HepG2 (cell line): Measurements from ENCODE around the gene PXMP4. TPM values are rescaled to one million over a fixed set of nuclear protein-coding genes. Genes with fewer than 3 reads are reported as not detected.

Experiments
- BHLHE40 ChIP-seq: IDR thresholded peaks from 2 replicates; pipeline ENCODE4 v1.6.1; 2011; ENCODE audit warnings: low read length, improper control_type of control experiment
- CREM ChIP-seq, 2 experiments: sonication (generic) in 1 of 2; formaldehyde crosslinking in 1 of 2; IDR thresholded peaks; 2 replicates each; pipeline versions ENCODE4 v1.4.0 to v1.6.1; 2016 to 2020; ENCODE audit warnings: antibody characterized with exemption in 1 of 2, mild to moderate bottlenecking in 1 of 2, missing genetic modification reagents in 1 of 2
- CTCF ChIP-seq: sonication (generic); formaldehyde crosslinking; IDR thresholded peaks from 2 replicates; pipeline ENCODE4 v1.5.0; 2020; ENCODE audit warnings: mild to moderate bottlenecking, missing genetic modification reagents, moderate library complexity
- FOXP1 ChIP-seq, 2 experiments: fragments of 450-650 bp in 1 of 2; IDR thresholded peaks; 2 replicates each; pipeline ENCODE4 v1.6.1; 2017 to 2018; ENCODE audit warnings: antibody characterized with exemption in 1 of 2
- KDM2A ChIP-seq: sonication (generic); formaldehyde crosslinking; IDR thresholded peaks from 2 replicates; pipeline ENCODE4 v1.4.0; 2020; ENCODE audit warnings: low read depth, missing genetic modification reagents, borderline replicate concordance
- KLF6 ChIP-seq: IDR thresholded peaks from 2 replicates; pipeline ENCODE4 v1.8.0; 2016; ENCODE audit warnings: missing biosample characterization, missing genetic modification reagents
- PTBP1 ChIP-seq: fragments of 200-400 bp; formaldehyde crosslinking; IDR thresholded peaks from 2 replicates; pipeline ENCODE4 v1.6.1; 2018; ENCODE audit warnings: low read length, low read depth; ENCODE audit not compliant: poor library complexity, severe bottlenecking
- SALL1 ChIP-seq: sonication (generic); formaldehyde crosslinking; IDR thresholded peaks from 2 replicates; pipeline ENCODE4 v1.8.0; 2022; ENCODE audit warnings: mild to moderate bottlenecking, missing genetic modification reagents
- SIX1 ChIP-seq: sonication (generic); formaldehyde crosslinking; IDR thresholded peaks from 2 replicates; pipeline ENCODE4 v1.4.0; 2020; ENCODE audit warnings: missing genetic modification reagents, borderline replicate concordance
- SP1 ChIP-seq, 2 experiments: fragments of 450-650 bp in 1 of 2; sonication (generic) in 1 of 2; formaldehyde crosslinking in 1 of 2; IDR thresholded peaks; 2 replicates each; pipeline versions ENCODE4 v1.4.0 to v1.6.1; 2016 to 2020; ENCODE audit warnings: missing genetic modification reagents in 1 of 2
- SP4 ChIP-seq: sonication (generic); formaldehyde crosslinking; IDR thresholded peaks from 2 replicates; pipeline ENCODE4 v1.8.1; 2023; ENCODE audit warnings: mild to moderate bottlenecking, missing genetic modification reagents
- TOPORS ChIP-seq: sonication (generic); formaldehyde crosslinking; IDR thresholded peaks from 2 replicates; pipeline ENCODE4 v1.8.0; 2023; ENCODE audit warnings: mild to moderate bottlenecking, missing genetic modification reagents
- YEATS4 ChIP-seq: sonication (generic); formaldehyde crosslinking; IDR thresholded peaks from 2 replicates; pipeline ENCODE4 v1.4.0; 2020; ENCODE audit warnings: missing genetic modification reagents, borderline replicate concordance
- ZNF224 ChIP-seq: sonication (generic); formaldehyde crosslinking; IDR thresholded peaks from 2 replicates; pipeline ENCODE4 v1.5.0; 2020; ENCODE audit warnings: mild to moderate bottlenecking, missing genetic modification reagents
- ZNF432 ChIP-seq: sonication (generic); formaldehyde crosslinking; IDR thresholded peaks from 2 replicates; pipeline ENCODE4 v1.5.0; 2020; ENCODE audit warnings: missing genetic modification reagents, mild to moderate bottlenecking, borderline replicate concordance
- ZNF556 ChIP-seq: sonication (generic); formaldehyde crosslinking; IDR thresholded peaks from 2 replicates; pipeline ENCODE4 v1.4.0; 2020; ENCODE audit warnings: mild to moderate bottlenecking, missing genetic modification reagents, borderline replicate concordance
- polyA plus RNA-seq, 8 experiments: library from polyadenylated mRNA; depleted of rRNA in 3 of 8; stranded (reverse) in 7 of 8; unstranded in 1 of 8; fragments of >200 nt; fragmentation: Illumina TruSeq in 4 of 8; extraction: Trizol in 4 of 8; gene quantifications; 2 replicates each; pipeline versions ENCODE4 v1.2.1 to v1.2.3, GENCODE V29; 2011 to 2016; ENCODE audit warnings: low read depth in 4 of 8, missing spikeins in 1 of 8, mixed read lengths in 1 of 8; ENCODE audit not compliant: insufficient read depth in 1 of 8
- total RNA-seq, 5 experiments: library from RNA; depleted of rRNA; stranded (reverse); fragments of >200 nt; fragmentation: Illumina TruSeq; extraction: Trizol; gene quantifications; 2 replicates each; pipeline ENCODE4 v1.2.3, GENCODE V29; 2016; ENCODE audit warnings: low read depth in 1 of 5
- TF ChIP-seq, protein P1 (sequence below): sonication (generic); formaldehyde crosslinking; IDR thresholded peaks from 2 replicates; pipeline ENCODE4 v1.5.1; 2020; ENCODE audit warnings: mild to moderate bottlenecking, missing genetic modification reagents, moderate library complexity
- TF ChIP-seq, protein P2 (sequence below): sonication (generic); formaldehyde crosslinking; IDR thresholded peaks from 2 replicates; pipeline ENCODE4 v1.9.0; 2022; ENCODE audit warnings: missing genetic modification reagents, mild to moderate bottlenecking, borderline replicate concordance
- TF ChIP-seq, protein P3 (sequence below): sonication (generic); formaldehyde crosslinking; conservative IDR thresholded peaks from 2 replicates; pipeline ENCODE4 v1.4.0; 2020; ENCODE audit warnings: missing genetic modification reagents

The PXMP4 gene
- total and polyA plus RNA-seq, 2 of the 13 experiments (the other 11 are each of a cell fraction or from before 2014, with no cell fraction given) = not detected

DNA sequence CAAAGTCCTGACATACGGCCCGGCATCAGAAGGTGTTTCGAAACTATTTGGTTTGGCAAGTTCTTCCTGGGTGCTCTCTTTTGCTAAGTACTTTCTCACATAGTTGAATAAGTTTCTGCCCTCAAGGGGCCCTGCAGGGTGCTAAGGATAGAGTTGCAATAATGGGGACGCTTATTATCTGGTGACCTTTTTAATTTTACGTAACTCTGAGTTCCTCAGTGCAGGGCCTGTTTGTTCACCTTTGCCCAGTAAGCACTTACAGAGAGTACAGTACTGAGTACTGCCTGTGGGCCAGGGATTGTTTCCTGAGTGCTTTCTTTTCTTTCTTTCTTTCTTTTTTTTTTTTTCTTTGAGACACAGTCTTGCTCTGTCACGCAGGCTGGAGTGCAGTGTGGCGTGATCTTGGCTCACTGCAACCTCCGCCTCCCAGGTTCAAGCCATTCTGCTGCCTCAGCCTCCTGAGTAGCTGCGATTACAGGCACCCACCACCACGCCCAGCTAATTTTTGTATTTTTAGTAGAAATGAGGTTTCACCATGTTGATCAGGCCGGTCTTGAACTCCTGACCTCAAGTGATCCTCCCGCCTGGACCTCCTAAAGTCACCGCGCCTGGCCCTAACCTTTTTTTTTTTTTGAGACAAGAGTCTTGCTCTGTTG is 4.5 kb upstream of the PXMP4 start (continued):
- TF ChIP-seq ZNF224 (CRISPR knock-in tag) = 0 out of 2 replicates have a peak, but pooled peaks have one; percentile 47
- peak; percentile 52; the same call in 1 of the 2 replicates for TF ChIP-seq YEATS4 (CRISPR knock-in tag)
- peak; percentile 41; the same call in 1 of the 2 replicates for TF ChIP-seq ZNF556 (CRISPR knock-in tag)
- TF ChIP-seq SIX1 (CRISPR knock-in tag) = peak; percentile 82
- TF ChIP-seq PTBP1 = no peak
- peak; percentile 57; the same call in 1 of the 2 replicates for TF ChIP-seq TOPORS
- TF ChIP-seq SP4 (CRISPR knock-in tag) = 0 out of 2 replicates have a peak, but pooled peaks have one; percentile 43
- no peak for TF ChIP-seq ZNF432 (CRISPR knock-in tag)
- no peak; the same call in 1 of the 2 replicates for TF ChIP-seq CTCF (CRISPR knock-in tag)
- TF ChIP-seq SP1 (IDR thresholded peaks at IDR 0.05) = no peak
- no peak for TF ChIP-seq SP1 (CRISPR knock-in tag; IDR thresholded peaks at IDR 0.05)
- TF ChIP-seq FOXP1 (IDR thresholded peaks at IDR 0.05) = no peak
- TF ChIP-seq FOXP1 (CRISPR knock-in tag; IDR thresholded peaks at IDR 0.05) = peak; percentile 66; the same call in 1 of the 2 replicates
- TF ChIP-seq, protein P1, sequence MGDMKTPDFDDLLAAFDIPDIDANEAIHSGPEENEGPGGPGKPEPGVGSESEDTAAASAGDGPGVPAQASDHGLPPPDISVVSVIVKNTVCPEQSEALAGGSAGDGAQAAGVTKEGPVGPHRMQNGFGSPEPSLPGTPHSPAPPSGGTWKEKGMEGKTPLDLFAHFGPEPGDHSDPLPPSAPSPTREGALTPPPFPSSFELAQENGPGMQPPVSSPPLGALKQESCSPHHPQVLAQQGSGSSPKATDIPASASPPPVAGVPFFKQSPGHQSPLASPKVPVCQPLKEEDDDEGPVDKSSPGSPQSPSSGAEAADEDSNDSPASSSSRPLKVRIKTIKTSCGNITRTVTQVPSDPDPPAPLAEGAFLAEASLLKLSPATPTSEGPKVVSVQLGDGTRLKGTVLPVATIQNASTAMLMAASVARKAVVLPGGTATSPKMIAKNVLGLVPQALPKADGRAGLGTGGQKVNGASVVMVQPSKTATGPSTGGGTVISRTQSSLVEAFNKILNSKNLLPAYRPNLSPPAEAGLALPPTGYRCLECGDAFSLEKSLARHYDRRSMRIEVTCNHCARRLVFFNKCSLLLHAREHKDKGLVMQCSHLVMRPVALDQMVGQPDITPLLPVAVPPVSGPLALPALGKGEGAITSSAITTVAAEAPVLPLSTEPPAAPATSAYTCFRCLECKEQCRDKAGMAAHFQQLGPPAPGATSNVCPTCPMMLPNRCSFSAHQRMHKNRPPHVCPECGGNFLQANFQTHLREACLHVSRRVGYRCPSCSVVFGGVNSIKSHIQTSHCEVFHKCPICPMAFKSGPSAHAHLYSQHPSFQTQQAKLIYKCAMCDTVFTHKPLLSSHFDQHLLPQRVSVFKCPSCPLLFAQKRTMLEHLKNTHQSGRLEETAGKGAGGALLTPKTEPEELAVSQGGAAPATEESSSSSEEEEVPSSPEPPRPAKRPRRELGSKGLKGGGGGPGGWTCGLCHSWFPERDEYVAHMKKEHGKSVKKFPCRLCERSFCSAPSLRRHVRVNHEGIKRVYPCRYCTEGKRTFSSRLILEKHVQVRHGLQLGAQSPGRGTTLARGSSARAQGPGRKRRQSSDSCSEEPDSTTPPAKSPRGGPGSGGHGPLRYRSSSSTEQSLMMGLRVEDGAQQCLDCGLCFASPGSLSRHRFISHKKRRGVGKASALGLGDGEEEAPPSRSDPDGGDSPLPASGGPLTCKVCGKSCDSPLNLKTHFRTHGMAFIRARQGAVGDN (CRISPR knock-in tag) = peak; percentile 32; the same call in 1 of the 2 replicates
- TF ChIP-seq, protein P2, sequence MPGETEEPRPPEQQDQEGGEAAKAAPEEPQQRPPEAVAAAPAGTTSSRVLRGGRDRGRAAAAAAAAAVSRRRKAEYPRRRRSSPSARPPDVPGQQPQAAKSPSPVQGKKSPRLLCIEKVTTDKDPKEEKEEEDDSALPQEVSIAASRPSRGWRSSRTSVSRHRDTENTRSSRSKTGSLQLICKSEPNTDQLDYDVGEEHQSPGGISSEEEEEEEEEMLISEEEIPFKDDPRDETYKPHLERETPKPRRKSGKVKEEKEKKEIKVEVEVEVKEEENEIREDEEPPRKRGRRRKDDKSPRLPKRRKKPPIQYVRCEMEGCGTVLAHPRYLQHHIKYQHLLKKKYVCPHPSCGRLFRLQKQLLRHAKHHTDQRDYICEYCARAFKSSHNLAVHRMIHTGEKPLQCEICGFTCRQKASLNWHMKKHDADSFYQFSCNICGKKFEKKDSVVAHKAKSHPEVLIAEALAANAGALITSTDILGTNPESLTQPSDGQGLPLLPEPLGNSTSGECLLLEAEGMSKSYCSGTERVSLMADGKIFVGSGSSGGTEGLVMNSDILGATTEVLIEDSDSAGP (CRISPR knock-in tag) = peak; percentile 31; the same call in 1 of the 2 replicates
- peak; percentile 79 for TF ChIP-seq CREM (IDR thresholded peaks at IDR 0.05)
- TF ChIP-seq CREM (CRISPR knock-in tag; IDR thresholded peaks at IDR 0.05) = no peak
- TF ChIP-seq, protein P3, sequence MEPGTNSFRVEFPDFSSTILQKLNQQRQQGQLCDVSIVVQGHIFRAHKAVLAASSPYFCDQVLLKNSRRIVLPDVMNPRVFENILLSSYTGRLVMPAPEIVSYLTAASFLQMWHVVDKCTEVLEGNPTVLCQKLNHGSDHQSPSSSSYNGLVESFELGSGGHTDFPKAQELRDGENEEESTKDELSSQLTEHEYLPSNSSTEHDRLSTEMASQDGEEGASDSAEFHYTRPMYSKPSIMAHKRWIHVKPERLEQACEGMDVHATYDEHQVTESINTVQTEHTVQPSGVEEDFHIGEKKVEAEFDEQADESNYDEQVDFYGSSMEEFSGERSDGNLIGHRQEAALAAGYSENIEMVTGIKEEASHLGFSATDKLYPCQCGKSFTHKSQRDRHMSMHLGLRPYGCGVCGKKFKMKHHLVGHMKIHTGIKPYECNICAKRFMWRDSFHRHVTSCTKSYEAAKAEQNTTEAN (CRISPR knock-in tag) = 0 out of 2 replicates have a peak, but pooled peaks have one; percentile 47
- TF ChIP-seq KLF6 (CRISPR knock-in tag) = peak; percentile 60; the same call in 1 of the 2 replicates
- TF ChIP-seq KDM2A (CRISPR knock-in tag) = no peak
- 0 out of 2 replicates have a peak, but pooled peaks have one; percentile 37 for TF ChIP-seq SALL1 (CRISPR knock-in tag)
- TF ChIP-seq BHLHE40 = no peak
